Keratinocyte (primary cell): ENCODE measurements around the gene RASGRF2. TPM values are rescaled to one million over a fixed set of nuclear protein-coding genes. Genes with fewer than 3 reads are reported as not detected.

Experiments
- DNase-seq: peaks from one replicate; pipeline ENCODE4 v3.0.0-alpha.2; 2011; ENCODE audit warnings: low read depth, missing footprints, low spot score
- FAIRE-seq: peaks from 2 replicates; lab custom pipeline; 2011; peaks lifted over from hg19 to GRCh38; lab: Jason Lieb, UNC
- H2AFZ ChIP-seq: 2 replicates; pipeline ENCODE4 v1.6.0; 2012; ENCODE audit warnings: low read length, control low read depth, inconsistent platforms; ENCODE audit not compliant: control insufficient read depth
- H3K27ac ChIP-seq: 2 replicates; pipeline ENCODE4 v1.5.1; 2011; ENCODE audit warnings: low read length; ENCODE audit not compliant: control insufficient read depth, insufficient read depth
- H3K27me3 ChIP-seq: 3 replicates; pipeline ENCODE4 v1.6.0; 2011; ENCODE audit warnings: low read length; ENCODE audit not compliant: control insufficient read depth, insufficient read depth; ENCODE audit errors: extremely low read depth
- H3K36me3 ChIP-seq, 2 experiments: 2 replicates in 1 of 2; 3 replicates in 1 of 2; pipeline ENCODE4 v1.5.1; 2011; ENCODE audit warnings: low read length in 2 of 2, mild to moderate bottlenecking in 1 of 2; ENCODE audit not compliant: control insufficient read depth in 2 of 2, insufficient read depth in 2 of 2; ENCODE audit errors: extremely low read depth in 1 of 2
- H3K4me1 ChIP-seq: 3 replicates; pipeline ENCODE4 v1.5.1; 2011; ENCODE audit warnings: low read length; ENCODE audit not compliant: control insufficient read depth, insufficient read depth; ENCODE audit errors: extremely low read depth
- H3K4me2 ChIP-seq: 3 replicates; pipeline ENCODE4 v1.6.0; 2011; ENCODE audit warnings: low read depth, low read length; ENCODE audit not compliant: control insufficient read depth, insufficient read depth; ENCODE audit errors: extremely low read depth
- H3K4me3 ChIP-seq, 3 experiments: fragments of 200-600 bp in 1 of 3; sonication (generic) in 1 of 3; 2 replicates in 2 of 3; 3 replicates in 1 of 3; pipeline ENCODE4 v1.5.1; 2011 to 2016; ENCODE audit warnings: low read length in 3 of 3, mild to moderate bottlenecking in 3 of 3, control low read depth in 2 of 3, inconsistent platforms in 1 of 3, low read depth in 1 of 3, mixed read lengths in 1 of 3, mixed run types in 1 of 3, moderate library complexity in 1 of 3; ENCODE audit not compliant: control insufficient read depth in 2 of 3, insufficient read depth in 2 of 3; ENCODE audit errors: extremely low read depth in 1 of 3
- H3K79me2 ChIP-seq: 2 replicates; pipeline ENCODE4 v1.6.0; 2012; ENCODE audit warnings: low read length; ENCODE audit not compliant: control insufficient read depth, insufficient read depth
- H3K9ac ChIP-seq: 3 replicates; pipeline ENCODE4 v1.6.0; 2011; ENCODE audit warnings: low read length; ENCODE audit not compliant: control insufficient read depth, insufficient read depth; ENCODE audit errors: extremely low read depth
- H3K9me1 ChIP-seq: 3 replicates; pipeline ENCODE4 v1.6.0; 2011; ENCODE audit warnings: low read length; ENCODE audit not compliant: control insufficient read depth, insufficient read depth; ENCODE audit errors: extremely low read depth
- H3K9me3 ChIP-seq: 2 replicates; pipeline ENCODE4 v1.5.1; 2012; ENCODE audit warnings: low read depth, low read length; ENCODE audit not compliant: control insufficient read depth
- H4K20me1 ChIP-seq: 3 replicates; pipeline ENCODE4 v1.6.0; 2011; ENCODE audit warnings: low read length; ENCODE audit not compliant: control insufficient read depth, insufficient read depth; ENCODE audit errors: extremely low read depth
- CTCF ChIP-seq, 3 experiments: IDR thresholded peaks in 1 of 3; conservative IDR thresholded peaks in 1 of 3; optimal IDR thresholded peaks in 1 of 3; 2 replicates in 2 of 3; 3 replicates in 1 of 3; pipeline versions ENCODE3 to v1.5.1; 2011; ENCODE audit warnings: low read length in 3 of 3, mild to moderate bottlenecking in 3 of 3, moderate library complexity in 2 of 3, control low read depth in 1 of 3, inconsistent platforms in 1 of 3; ENCODE audit not compliant: insufficient read depth in 2 of 3; ENCODE audit errors: extremely low read depth in 1 of 3
- EZH2 ChIP-seq: IDR thresholded peaks from one replicate; pipeline ENCODE4 v1.6.1; 2012; ENCODE audit warnings: inconsistent platforms, mild to moderate bottlenecking, low read length, moderate library complexity
- dilution Hi-C: fragments of 300-500 bp; cut with MboI; formaldehyde crosslinking; loops from one replicate; pipeline ENCODE4 v1.7.0; 2020; ENCODE audit warnings: low sequenced_read_pairs; ENCODE audit not compliant: extremely low pct_ligation_motif_present
- polyA plus RNA-seq, 5 experiments: library from polyadenylated mRNA; depleted of rRNA in 3 of 5; stranded (reverse) in 3 of 5; stranded (forward) in 1 of 5; unstranded in 1 of 5; fragments of >200 nt; gene quantifications; 1 replicate in 1 of 5; 2 replicates in 3 of 5; 3 replicates in 1 of 5; pipeline versions ENCODE4 v1.2.1 to v1.2.3, GENCODE V29; 2011 to 2012; ENCODE audit warnings: missing spikeins in 2 of 5, low read depth in 1 of 5, low replicate concordance in 1 of 5

The RASGRF2 gene
- polyA plus RNA-seq, 1 donor (not counting 4 experiments of a cell fraction or from before 2014, with no cell fraction given), result 0.03 TPM

GRCh38 chr5:80990971-80991370 lies 30.8 kb downstream of the RASGRF2 start:
- H3K9me3 ChIP-seq, result no peaks in the 10 kb centered on the region
- no peak overlapping the region for H2AFZ ChIP-seq
- TF ChIP-seq CTCF (optimal IDR thresholded peaks at IDR 0.05 in 1 of 3, IDR thresholded peaks at IDR 0.05 in 1 of 3, conservative IDR thresholded peaks at IDR 0.05 in 1 of 3; ENCODE audit: extremely low read depth in 1 of 3, insufficient read depth in 2 of 3, low read length in 3 of 3) (no peak), EZH2 (no peak)
- H3K9ac ChIP-seq, result no peak overlapping the region
- dilution Hi-C loops, result no loop called here
- no peaks in the 10 kb centered on the region for H3K9me1 ChIP-seq
- H3K4me2 ChIP-seq, result peak overlapping the region; percentile 51
- H3K36me3 ChIP-seq, result no peaks in the 10 kb centered on the region
- H3K79me2 ChIP-seq, result no peaks in the 10 kb centered on the region
- no peak overlapping the region for H3K27ac ChIP-seq
- DNase-seq (peak; percentile 9), FAIRE-seq (peak; percentile 76)
- no peaks in the 10 kb centered on the region for H4K20me1 ChIP-seq
- no peaks in the 10 kb centered on the region for H3K27me3 ChIP-seq
- H3K4me3 ChIP-seq, result no peak overlapping the region
- H3K4me1 ChIP-seq, result peaks cover 8% of the 10 kb centered on the region

GRCh38 chr5:80995908-80996307 lies 35.7 kb downstream of the RASGRF2 start:
- H3K9ac ChIP-seq, result no peak overlapping the region
- H3K9me1 ChIP-seq, result no peaks in the 10 kb centered on the region
- no peak overlapping the region for H3K4me3 ChIP-seq
- dilution Hi-C loops, result no loop called here
- no peaks in the 10 kb centered on the region for H3K36me3 ChIP-seq
- peaks cover 3% of the 10 kb centered on the region for H3K27me3 ChIP-seq
- H3K4me1 ChIP-seq, result peaks cover under 1% of the 10 kb centered on the region
- no peak overlapping the region for H3K4me2 ChIP-seq
- FAIRE-seq (no peak), DNase-seq (no peak)
- no peaks in the 10 kb centered on the region for H3K79me2 ChIP-seq
- H4K20me1 ChIP-seq, result no peaks in the 10 kb centered on the region
- no peak overlapping the region for H2AFZ ChIP-seq
- H3K27ac ChIP-seq, result no peak overlapping the region
- TF ChIP-seq EZH2, result no peak
- no peak for TF ChIP-seq CTCF (optimal IDR thresholded peaks at IDR 0.05 in 1 of 3, IDR thresholded peaks at IDR 0.05 in 1 of 3, conservative IDR thresholded peaks at IDR 0.05 in 1 of 3; ENCODE audit: extremely low read depth in 1 of 3, insufficient read depth in 2 of 3, low read length in 3 of 3)
- H3K9me3 ChIP-seq, result no peaks in the 10 kb centered on the region
